Fibroblast of skin of abdomen (primary cell): ENCODE measurements around the gene IGIP.
"Not testable (repeated sequence)": the region's sequence is repeated elsewhere in the genome, so short reads cannot be mapped to it uniquely, and the experiment has no call there.

Source experiments
- DNase-seq: peaks from one replicate; pipeline ENCODE4 v3.0.0-alpha.2; 2013

Gene IGIP

GRCh38 chr5:140142856-140143255 is 17.1 kb downstream of the IGIP start:
- no peak for DNase-seq

GRCh38 chr5:140143521-140144258 is 18.0 kb downstream of the IGIP start:
- no peak for DNase-seq

GRCh38 chr5:140145256-140145655 is 19.5 kb downstream of the IGIP start:
- no peak for DNase-seq

GRCh38 chr5:140145818-140146522 is 20.2 kb downstream of the IGIP start:
- peak; percentile 66 for DNase-seq

- no peak for DNase-seq
Observed at GRCh38 chr5:140146523-140146842, 20.7 kb downstream of the IGIP start.

- DNase-seq, result no peak
Observed at GRCh38 chr5:140147460-140147859, 21.7 kb downstream of the IGIP start.

GRCh38 chr5:140148508-140148907 is 22.8 kb downstream of the IGIP start:
- DNase-seq, result no peak

GRCh38 chr5:140150201-140150600 is 24.5 kb downstream of the IGIP start:
- no peak for DNase-seq

GRCh38 chr5:140151144-140152021 is 25.6 kb downstream of the IGIP start:
- no peak for DNase-seq

- no peak for DNase-seq
Observed at GRCh38 chr5:140152022-140152999, 26.6 kb downstream of the IGIP start.

- DNase-seq, result no peak
Observed at GRCh38 chr5:140153255-140153654, 27.5 kb downstream of the IGIP start.

- no peak for DNase-seq
Observed at GRCh38 chr5:140153905-140154304, 28.2 kb downstream of the IGIP start.

GRCh38 chr5:140154710-140155381 is 29.1 kb downstream of the IGIP start:
- DNase-seq, result not testable (repeated sequence)

GRCh38 chr5:140157032-140157781 is 31.5 kb downstream of the IGIP start:
- peak; percentile 74 for DNase-seq

GRCh38 chr5:140159014-140159927 is 33.5 kb downstream of the IGIP start:
- DNase-seq, result no peak

GRCh38 chr5:140162275-140162674 is 36.5 kb downstream of the IGIP start:
- no peak for DNase-seq

- DNase-seq, result no peak
Observed at GRCh38 chr5:140162781-140163180, 37.0 kb downstream of the IGIP start.

GRCh38 chr5:140165101-140165922 is 39.6 kb downstream of the IGIP start:
- no peak for DNase-seq

- no peak for DNase-seq
Observed at GRCh38 chr5:140165923-140166270, 40.2 kb downstream of the IGIP start.
